Chondrocyte (in vitro differentiated cells): Measurements from ENCODE around the gene SLC25A25. TPM values are rescaled to one million over a fixed set of nuclear protein-coding genes. Genes with fewer than 3 reads are reported as not detected.
"Not testable (repeated sequence)": the region's sequence is repeated elsewhere in the genome, so short reads cannot be mapped to it uniquely, and the experiment has no call there.

Source experiments
- DNase-seq: peaks from one replicate; pipeline ENCODE4 v3.0.0; 2021; ENCODE audit warnings: mixed read lengths, low spot score
- H3K27ac Mint-ChIP-seq: one replicate; pipeline ENCODE4 v1.8.0; 2021; ENCODE audit warnings: mild to moderate bottlenecking, moderate library complexity, mixed read lengths; ENCODE audit not compliant: unreplicated experiment
- H3K27me3 Mint-ChIP-seq: 2 replicates; pipeline ENCODE4 v1.8.0; 2021; ENCODE audit warnings: low read depth, mixed read lengths
- H3K36me3 Mint-ChIP-seq: 2 replicates; pipeline ENCODE4 v1.8.0; 2021; ENCODE audit warnings: low read depth, mixed read lengths
- H3K4me1 Mint-ChIP-seq: 2 replicates; pipeline ENCODE4 v1.8.0; 2021; ENCODE audit warnings: low read depth, mild to moderate bottlenecking, mixed read lengths
- H3K4me3 Mint-ChIP-seq: one replicate; pipeline ENCODE4 v1.8.0; 2021; ENCODE audit warnings: mild to moderate bottlenecking, moderate library complexity, mixed read lengths; ENCODE audit not compliant: unreplicated experiment
- H3K9me3 Mint-ChIP-seq: 2 replicates; pipeline ENCODE4 v1.8.0; 2021; ENCODE audit warnings: low read depth, mixed read lengths
- total RNA-seq: library from RNA; stranded (reverse); gene quantifications from 3 replicates; pipeline ENCODE4 v1.2.1, GENCODE V29; 2021
- TF ChIP-seq, protein P1 (sequence below): fragments of 200-600 bp; sonication (generic); IDR thresholded peaks from 2 replicates; pipeline ENCODE4 v1.5.0; 2021; ENCODE audit warnings: antibody characterized with exemption, mild to moderate bottlenecking, moderate library complexity

SLC25A25 gene
- total RNA-seq, 1 donor from 2014 or later = 17.6 TPM

DNA sequence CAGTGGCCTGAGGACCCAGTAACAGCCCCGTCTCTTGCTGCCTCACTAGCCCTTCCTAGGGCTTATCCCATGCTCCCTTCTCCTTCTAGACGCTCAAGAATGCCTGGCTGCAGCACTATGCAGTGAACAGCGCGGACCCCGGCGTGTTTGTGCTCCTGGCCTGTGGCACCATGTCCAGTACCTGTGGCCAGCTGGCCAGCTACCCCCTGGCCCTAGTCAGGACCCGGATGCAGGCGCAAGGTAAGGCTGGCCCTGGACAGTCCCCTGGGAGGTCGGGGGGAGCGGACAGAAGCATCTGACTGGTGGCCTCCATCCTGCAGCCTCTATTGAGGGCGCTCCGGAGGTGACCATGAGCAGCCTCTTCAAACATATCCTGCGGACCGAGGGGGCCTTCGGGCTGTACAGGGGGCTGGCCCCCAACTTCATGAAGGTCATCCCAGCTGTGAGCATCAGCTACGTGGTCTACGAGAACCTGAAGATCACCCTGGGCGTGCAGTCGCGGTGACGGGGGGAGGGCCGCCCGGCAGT, 39.0 kb downstream of the SLC25A25 start:
- Mint-ChIP-seq H3K36me3 (peaks cover 36% of the 10 kb centered on the region), H3K27ac (no peak overlapping the region), H3K4me1 (peaks cover 9% of the 10 kb centered on the region), H3K9me3 (no peaks in the 10 kb centered on the region), H3K4me3 (no peak overlapping the region), H3K27me3 (no peaks in the 10 kb centered on the region)
- DNase-seq = no peak
- TF ChIP-seq, protein P1, sequence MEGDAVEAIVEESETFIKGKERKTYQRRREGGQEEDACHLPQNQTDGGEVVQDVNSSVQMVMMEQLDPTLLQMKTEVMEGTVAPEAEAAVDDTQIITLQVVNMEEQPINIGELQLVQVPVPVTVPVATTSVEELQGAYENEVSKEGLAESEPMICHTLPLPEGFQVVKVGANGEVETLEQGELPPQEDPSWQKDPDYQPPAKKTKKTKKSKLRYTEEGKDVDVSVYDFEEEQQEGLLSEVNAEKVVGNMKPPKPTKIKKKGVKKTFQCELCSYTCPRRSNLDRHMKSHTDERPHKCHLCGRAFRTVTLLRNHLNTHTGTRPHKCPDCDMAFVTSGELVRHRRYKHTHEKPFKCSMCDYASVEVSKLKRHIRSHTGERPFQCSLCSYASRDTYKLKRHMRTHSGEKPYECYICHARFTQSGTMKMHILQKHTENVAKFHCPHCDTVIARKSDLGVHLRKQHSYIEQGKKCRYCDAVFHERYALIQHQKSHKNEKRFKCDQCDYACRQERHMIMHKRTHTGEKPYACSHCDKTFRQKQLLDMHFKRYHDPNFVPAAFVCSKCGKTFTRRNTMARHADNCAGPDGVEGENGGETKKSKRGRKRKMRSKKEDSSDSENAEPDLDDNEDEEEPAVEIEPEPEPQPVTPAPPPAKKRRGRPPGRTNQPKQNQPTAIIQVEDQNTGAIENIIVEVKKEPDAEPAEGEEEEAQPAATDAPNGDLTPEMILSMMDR = no peak

DNA sequence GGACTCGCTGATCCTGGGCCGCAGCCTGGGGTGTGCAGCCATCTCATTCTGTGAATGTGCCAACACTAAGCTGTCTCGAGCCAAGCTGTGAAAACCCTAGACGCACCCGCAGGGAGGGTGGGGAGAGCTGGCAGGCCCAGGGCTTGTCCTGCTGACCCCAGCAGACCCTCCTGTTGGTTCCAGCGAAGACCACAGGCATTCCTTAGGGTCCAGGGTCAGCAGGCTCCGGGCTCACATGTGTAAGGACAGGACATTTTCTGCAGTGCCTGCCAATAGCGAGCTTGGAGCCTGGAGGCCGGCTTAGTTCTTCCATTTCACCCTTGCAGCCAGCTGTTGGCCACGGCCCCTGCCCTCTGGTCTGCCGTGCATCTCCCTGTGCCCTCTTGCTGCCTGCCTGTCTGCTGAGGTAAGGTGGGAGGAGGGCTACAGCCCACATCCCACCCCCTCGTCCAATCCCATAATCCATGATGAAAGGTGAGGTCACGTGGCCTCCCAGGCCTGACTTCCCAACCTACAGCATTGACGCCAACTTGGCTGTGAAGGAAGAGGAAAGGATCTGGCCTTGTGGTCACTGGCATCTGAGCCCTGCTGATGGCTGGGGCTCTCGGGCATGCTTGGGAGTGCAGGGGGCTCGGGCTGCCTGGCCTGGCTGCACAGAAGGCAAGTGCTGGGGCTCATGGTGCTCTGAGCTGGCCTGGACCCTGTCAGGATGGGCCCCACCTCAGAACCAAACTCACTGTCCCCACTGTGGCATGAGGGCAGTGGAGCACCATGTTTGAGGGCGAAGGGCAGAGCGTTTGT, 39.6 kb downstream of the SLC25A25 start:
- H3K27me3 Mint-ChIP-seq = no peaks in the 10 kb centered on the region
- no peaks in the 10 kb centered on the region for H3K9me3 Mint-ChIP-seq
- peaks cover 9% of the 10 kb centered on the region for H3K4me1 Mint-ChIP-seq
- no peak for DNase-seq
- TF ChIP-seq, protein P1 = no peak
- peaks cover 30% of the 10 kb centered on the region for H3K36me3 Mint-ChIP-seq
- no peak overlapping the region for H3K4me3 Mint-ChIP-seq
- H3K27ac Mint-ChIP-seq = no peak overlapping the region

DNA sequence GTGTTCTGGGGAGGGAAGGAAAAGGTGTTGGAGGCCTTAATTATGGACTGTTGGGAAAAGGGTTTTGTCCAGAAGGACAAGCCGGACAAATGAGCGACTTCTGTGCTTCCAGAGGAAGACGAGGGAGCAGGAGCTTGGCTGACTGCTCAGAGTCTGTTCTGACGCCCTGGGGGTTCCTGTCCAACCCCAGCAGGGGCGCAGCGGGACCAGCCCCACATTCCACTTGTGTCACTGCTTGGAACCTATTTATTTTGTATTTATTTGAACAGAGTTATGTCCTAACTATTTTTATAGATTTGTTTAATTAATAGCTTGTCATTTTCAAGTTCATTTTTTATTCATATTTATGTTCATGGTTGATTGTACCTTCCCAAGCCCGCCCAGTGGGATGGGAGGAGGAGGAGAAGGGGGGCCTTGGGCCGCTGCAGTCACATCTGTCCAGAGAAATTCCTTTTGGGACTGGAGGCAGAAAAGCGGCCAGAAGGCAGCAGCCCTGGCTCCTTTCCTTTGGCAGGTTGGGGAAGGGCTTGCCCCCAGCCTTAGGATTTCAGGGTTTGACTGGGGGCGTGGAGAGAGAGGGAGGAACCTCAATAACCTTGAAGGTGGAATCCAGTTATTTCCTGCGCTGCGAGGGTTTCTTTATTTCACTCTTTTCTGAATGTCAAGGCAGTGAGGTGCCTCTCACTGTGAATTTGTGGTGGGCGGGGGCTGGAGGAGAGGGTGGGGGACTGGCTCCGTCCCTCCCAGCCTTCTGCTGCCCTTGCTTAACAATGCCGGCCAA, 40.4 kb downstream of the SLC25A25 start:
- H3K36me3 Mint-ChIP-seq = peaks cover 29% of the 10 kb centered on the region
- H3K27me3 Mint-ChIP-seq = no peaks in the 10 kb centered on the region
- H3K9me3 Mint-ChIP-seq = no peaks in the 10 kb centered on the region
- peak; percentile 43 for DNase-seq
- H3K4me1 Mint-ChIP-seq = peaks cover 9% of the 10 kb centered on the region
- TF ChIP-seq, protein P1 = no peak
- H3K4me3 Mint-ChIP-seq = no peak overlapping the region
- H3K27ac Mint-ChIP-seq = no peak overlapping the region

DNA sequence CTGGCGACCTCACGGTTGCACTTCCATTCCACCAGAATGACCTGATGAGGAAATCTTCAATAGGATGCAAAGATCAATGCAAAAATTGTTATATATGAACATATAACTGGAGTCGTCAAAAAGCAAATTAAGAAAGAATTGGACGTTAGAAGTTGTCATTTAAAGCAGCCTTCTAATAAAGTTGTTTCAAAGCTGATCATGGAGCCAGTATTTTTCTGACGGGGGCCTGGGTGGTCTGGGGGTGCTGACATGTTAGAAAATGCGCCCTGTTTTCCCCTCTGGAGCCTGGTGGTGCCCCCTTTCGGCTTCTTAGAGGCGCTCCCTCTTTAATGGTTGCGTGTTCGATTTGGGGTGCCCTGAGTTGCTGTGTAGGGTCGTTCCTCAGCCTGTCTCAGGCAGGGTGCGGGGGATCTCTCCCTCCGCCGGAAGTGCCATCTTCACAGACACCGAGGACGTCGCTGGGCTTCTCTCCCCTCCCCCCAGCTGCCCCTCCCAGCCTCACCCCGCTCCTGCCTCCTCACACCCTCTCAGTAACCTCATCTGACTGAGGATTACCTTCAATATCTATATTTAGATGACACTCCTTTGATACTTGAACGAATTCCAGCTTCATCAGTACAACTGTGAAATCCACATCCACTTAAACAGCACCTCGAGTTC, 41.1 kb downstream of the SLC25A25 start:
- H3K27me3 Mint-ChIP-seq = no peaks in the 10 kb centered on the region
- H3K27ac Mint-ChIP-seq = no peak overlapping the region
- H3K9me3 Mint-ChIP-seq = no peaks in the 10 kb centered on the region
- TF ChIP-seq, protein P1 = no peak
- DNase-seq = peak; percentile 21
- H3K4me1 Mint-ChIP-seq = peaks cover 4% of the 10 kb centered on the region
- no peak overlapping the region for H3K4me3 Mint-ChIP-seq
- peaks cover 27% of the 10 kb centered on the region for H3K36me3 Mint-ChIP-seq

DNA sequence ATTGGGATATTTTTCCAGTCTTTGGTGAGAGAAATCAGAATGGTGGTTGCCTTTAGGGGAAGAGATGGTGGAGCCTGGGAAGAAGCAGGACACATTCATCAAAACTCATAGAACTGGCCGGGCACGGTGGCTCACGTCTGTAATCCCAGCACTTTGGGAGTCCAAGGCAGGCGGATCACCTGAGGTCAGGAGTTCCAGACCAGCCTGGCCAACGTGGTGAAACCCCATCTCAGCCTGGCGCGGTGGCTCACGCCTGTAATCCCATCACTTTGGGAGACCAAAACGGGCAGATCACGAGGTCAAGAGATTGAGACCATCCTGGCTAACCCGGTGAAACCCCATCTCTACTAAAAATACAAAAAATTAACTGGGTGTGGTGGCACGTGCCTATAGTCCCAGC, 43.7 kb downstream of the SLC25A25 start:
- not testable (repeated sequence) for H3K4me3 Mint-ChIP-seq, H3K27me3 Mint-ChIP-seq, H3K4me1 Mint-ChIP-seq, H3K27ac Mint-ChIP-seq, H3K9me3 Mint-ChIP-seq
- peak; percentile 38 for DNase-seq
- peaks cover 19% of the 10 kb centered on the region for H3K36me3 Mint-ChIP-seq
